Adipocyte (in vitro differentiated cells): ENCODE data around the gene SRGAP3.
"Not testable (repeated sequence)": the region's sequence is repeated elsewhere in the genome, so short reads cannot be mapped to it uniquely, and the experiment has no call there.

Source experiments
- DNase-seq: peaks from one replicate; pipeline ENCODE4 v3.0.0-alpha.2; 2015; ENCODE audit warnings: low read depth
- H3K27me3 ChIP-seq: replicated peaks from 2 replicates; pipeline ENCODE4 v1.7.0; 2013; ENCODE audit warnings: mild to moderate bottlenecking, low read length, moderate library complexity; ENCODE audit not compliant: control insufficient read depth, insufficient read depth
- H3K36me3 ChIP-seq: 2 replicates; pipeline ENCODE4 v1.7.0; 2013; ENCODE audit warnings: low read length, mild to moderate bottlenecking, moderate library complexity; ENCODE audit not compliant: control insufficient read depth, insufficient read depth, severe bottlenecking
- H3K4me1 ChIP-seq: 2 replicates; pipeline ENCODE4 v1.7.0; 2013; ENCODE audit warnings: mild to moderate bottlenecking, low read length, moderate library complexity; ENCODE audit not compliant: control insufficient read depth, insufficient read depth
- H3K4me3 ChIP-seq: 2 replicates; pipeline ENCODE4 v1.7.0; 2013; ENCODE audit warnings: mild to moderate bottlenecking, low read length, moderate library complexity
- H3K9ac ChIP-seq: 2 replicates; pipeline ENCODE4 v1.7.0; 2013; ENCODE audit warnings: mild to moderate bottlenecking, low read length, moderate library complexity
- H3K9me3 ChIP-seq: 2 replicates; pipeline ENCODE4 v1.7.0; 2013; ENCODE audit warnings: mild to moderate bottlenecking, low read length, moderate library complexity; ENCODE audit not compliant: control insufficient read depth

SRGAP3 gene

GRCh38 chr3:9091486-9092235 is 157.8 kb downstream of the SRGAP3 start:
- Histone ChIP-seq H3K36me3 (no peaks in the 10 kb centered on the region), H3K4me3 (no peak overlapping the region)
- DNase-seq, result no peak

GRCh38 chr3:9088441-9089353 is 160.7 kb downstream of the SRGAP3 start:
- no peaks in the 10 kb centered on the region for H3K36me3 ChIP-seq
- no peaks in the 10 kb centered on the region for H3K27me3 ChIP-seq
- no peaks in the 10 kb centered on the region for H3K9me3 ChIP-seq
- peak; percentile 50 for DNase-seq
- H3K9ac ChIP-seq, result peak overlapping the region; percentile 55
- peaks cover 23% of the 10 kb centered on the region for H3K4me1 ChIP-seq
- H3K4me3 ChIP-seq, result peak overlapping the region; percentile 52

More at GRCh38 chr3:9091486-9092235, 157.8 kb downstream of the SRGAP3 start:
- Histone ChIP-seq H3K9ac (no peak overlapping the region), H3K27me3 (no peaks in the 10 kb centered on the region), H3K9me3 (no peaks in the 10 kb centered on the region), H3K4me1 (peaks cover 23% of the 10 kb centered on the region)

- Histone ChIP-seq H3K9ac (peak overlapping the region; percentile 24), H3K27me3 (no peaks in the 10 kb centered on the region)
- DNase-seq, result no peak
These were observed 161.5 kb downstream of the SRGAP3 start for GRCh38 chr3:9087831-9088413.

GRCh38 chr3:9085428-9085827 is 164.0 kb downstream of the SRGAP3 start:
- H3K9me3 ChIP-seq, H3K36me3 ChIP-seq, H3K27me3 ChIP-seq, DNase-seq, H3K9ac ChIP-seq, H3K4me3 ChIP-seq: not testable (repeated sequence)
- peaks cover 17% of the 10 kb centered on the region for H3K4me1 ChIP-seq

More at GRCh38 chr3:9087831-9088413, 161.5 kb downstream of the SRGAP3 start:
- Histone ChIP-seq H3K36me3 (no peaks in the 10 kb centered on the region), H3K4me3 (peak overlapping the region; percentile 19), H3K4me1 (peaks cover 23% of the 10 kb centered on the region), H3K9me3 (no peaks in the 10 kb centered on the region)

- no peaks in the 10 kb centered on the region for H3K27me3 ChIP-seq
- H3K9me3 ChIP-seq, result no peaks in the 10 kb centered on the region
- no peaks in the 10 kb centered on the region for H3K36me3 ChIP-seq
- no peak overlapping the region for H3K4me3 ChIP-seq
- no peak for DNase-seq
- H3K4me1 ChIP-seq, result no peaks in the 10 kb centered on the region
- H3K9ac ChIP-seq, result no peak overlapping the region
These were observed 168.1 kb downstream of the SRGAP3 start for GRCh38 chr3:9081184-9081818.

GRCh38 chr3:9080163-9080562 is 169.3 kb downstream of the SRGAP3 start:
- DNase-seq, result no peak
- Histone ChIP-seq H3K27me3 (no peaks in the 10 kb centered on the region), H3K4me1 (no peaks in the 10 kb centered on the region), H3K9ac (no peak overlapping the region), H3K9me3 (no peaks in the 10 kb centered on the region), H3K36me3 (no peaks in the 10 kb centered on the region), H3K4me3 (no peak overlapping the region)

GRCh38 chr3:9079676-9080075 is 169.8 kb downstream of the SRGAP3 start:
- no peaks in the 10 kb centered on the region for H3K36me3 ChIP-seq

GRCh38 chr3:9078561-9079240 is 170.7 kb downstream of the SRGAP3 start:
- H3K9ac ChIP-seq, result no peak overlapping the region
- no peaks in the 10 kb centered on the region for H3K27me3 ChIP-seq
- H3K4me1 ChIP-seq, result no peaks in the 10 kb centered on the region
- H3K4me3 ChIP-seq, result no peak overlapping the region
- no peaks in the 10 kb centered on the region for H3K36me3 ChIP-seq
- DNase-seq, result no peak
- no peaks in the 10 kb centered on the region for H3K9me3 ChIP-seq

More at GRCh38 chr3:9079676-9080075, 169.8 kb downstream of the SRGAP3 start:
- Histone ChIP-seq H3K27me3 (no peaks in the 10 kb centered on the region), H3K4me3 (no peak overlapping the region), H3K9me3 (no peaks in the 10 kb centered on the region), H3K9ac (no peak overlapping the region), H3K4me1 (no peaks in the 10 kb centered on the region)
- DNase-seq, result no peak

- DNase-seq, result no peak
- no peaks in the 10 kb centered on the region for H3K36me3 ChIP-seq
- no peaks in the 10 kb centered on the region for H3K4me1 ChIP-seq
These were observed 172.4 kb downstream of the SRGAP3 start for GRCh38 chr3:9077029-9077428.

GRCh38 chr3:9075762-9076161 is 173.7 kb downstream of the SRGAP3 start:
- DNase-seq, result no peak
- H3K27me3 ChIP-seq, result no peaks in the 10 kb centered on the region
- H3K36me3 ChIP-seq, result no peaks in the 10 kb centered on the region

More at GRCh38 chr3:9077029-9077428, 172.4 kb downstream of the SRGAP3 start:
- H3K27me3 ChIP-seq, result no peaks in the 10 kb centered on the region
- no peaks in the 10 kb centered on the region for H3K9me3 ChIP-seq
- no peak overlapping the region for H3K4me3 ChIP-seq
- no peak overlapping the region for H3K9ac ChIP-seq

More at GRCh38 chr3:9075762-9076161, 173.7 kb downstream of the SRGAP3 start:
- H3K9me3 ChIP-seq, result no peaks in the 10 kb centered on the region
- H3K4me3 ChIP-seq, result no peak overlapping the region
- H3K9ac ChIP-seq, result no peak overlapping the region
- no peaks in the 10 kb centered on the region for H3K4me1 ChIP-seq
